NK-92 (cell line): ENCODE data around the gene HOXD10.

ENCODE experiments used
- DNase-seq: peaks from one replicate; lab custom pipeline; 2025; ENCODE audit not compliant: unreplicated experiment; lab: John Stamatoyannopoulos, UW

Gene HOXD10

GRCh38 chr2:176122052-176122682, 5.6 kb downstream of the HOXD10 start:
- no peak for DNase-seq

- no peak for DNase-seq
Observed at GRCh38 chr2:176122683-176123410, 6.3 kb downstream of the HOXD10 start, which contains the start of gene HOXD9. Gene HOXD9, plus strand, starts transcription at chr2:176122719. Its CDS starts 50 bp downstream, at chr2:176122769.

- no peak for DNase-seq
Observed at GRCh38 chr2:176123411-176124109, 7.0 kb downstream of the HOXD10 start.

- no peak for DNase-seq
Observed at GRCh38 chr2:176124110-176124946, 7.8 kb downstream of the HOXD10 start.

DNA sequence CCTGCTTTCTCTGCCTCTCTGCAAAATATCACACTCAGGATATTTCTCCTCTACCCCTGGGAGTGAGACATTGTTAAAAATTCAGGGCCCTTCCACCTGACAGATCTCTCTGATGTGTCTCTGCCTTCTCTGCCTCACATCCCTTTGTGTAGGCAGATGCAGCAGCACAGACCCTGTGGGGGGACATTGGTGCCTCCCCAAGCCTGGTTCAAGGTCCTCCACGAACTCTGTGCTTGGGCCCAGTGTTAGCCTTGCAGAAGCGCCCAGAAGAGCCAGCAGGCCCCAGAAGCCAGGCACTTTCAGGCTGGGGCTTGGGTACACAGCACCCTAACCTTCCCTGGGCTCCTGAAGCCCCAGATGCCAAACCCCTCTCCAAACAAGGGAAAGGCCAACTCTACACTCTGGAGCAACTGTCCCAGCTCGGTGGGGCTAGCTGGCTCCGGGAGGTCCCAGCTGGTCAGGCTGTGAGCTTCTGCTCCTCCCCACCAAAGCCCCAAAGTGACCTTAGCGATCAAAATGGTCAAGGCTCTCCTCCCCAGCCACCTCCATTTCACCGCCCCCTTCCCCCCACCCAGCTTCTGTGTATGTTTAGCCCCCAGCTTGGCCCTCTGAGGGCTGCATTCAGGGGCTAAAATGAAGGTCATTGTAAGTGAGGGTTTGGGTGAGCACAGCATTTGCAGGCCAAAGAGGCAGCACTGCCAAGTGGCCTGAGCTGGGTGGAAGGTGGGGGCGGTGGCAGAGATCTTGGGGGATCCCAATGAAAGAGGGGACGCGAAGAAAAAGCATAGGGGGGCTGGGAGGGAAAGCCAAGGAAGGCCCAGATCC, 8.6 kb downstream of the HOXD10 start:
- no peak for DNase-seq

GRCh38 chr2:176125772-176126054, 9.1 kb downstream of the HOXD10 start:
- no peak for DNase-seq

- DNase-seq = no peak
Observed at GRCh38 chr2:176126929-176127773, 10.6 kb downstream of the HOXD10 start.

GRCh38 chr2:176127774-176128072, 11.1 kb downstream of the HOXD10 start:
- no peak for DNase-seq

DNA sequence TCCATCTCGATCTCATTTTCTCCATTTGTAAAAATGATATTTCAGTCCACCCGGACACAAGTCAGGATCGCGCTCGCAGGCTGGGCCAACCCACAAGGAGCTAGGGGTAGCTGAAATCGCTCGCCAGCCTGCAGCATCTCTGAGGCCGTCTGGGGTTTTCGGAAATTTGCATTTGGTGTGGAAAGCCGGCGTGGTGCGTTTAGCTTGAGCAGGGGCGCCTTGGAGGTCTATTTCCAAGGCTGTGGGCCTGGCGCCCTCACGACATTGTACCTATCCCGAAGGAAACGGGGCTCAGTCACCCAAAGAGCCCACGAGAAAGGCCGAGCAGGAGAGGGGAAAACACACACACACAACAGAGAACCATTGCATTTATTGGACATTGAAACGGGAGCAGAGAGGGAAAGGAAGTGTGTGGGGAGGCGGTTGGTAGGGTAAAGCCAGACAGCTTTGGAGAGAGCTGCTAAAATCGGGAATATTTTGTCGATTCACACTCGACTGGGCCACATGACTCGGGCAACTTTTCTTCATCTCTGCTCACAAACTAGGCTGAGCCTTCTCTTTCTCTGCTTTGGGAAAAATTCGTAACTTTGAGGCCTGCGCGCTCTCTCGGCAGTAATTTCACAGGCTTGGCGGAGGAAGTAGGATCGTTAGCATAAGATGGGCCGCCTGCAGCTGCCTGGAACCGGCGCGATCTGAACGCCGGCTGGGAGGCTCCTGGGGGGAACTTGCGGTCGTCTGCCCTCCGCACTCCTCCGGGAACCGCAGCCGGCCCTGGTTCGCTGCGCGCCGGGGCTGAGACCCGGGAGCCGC, 11.8 kb downstream of the HOXD10 start:
- DNase-seq = no peak

GRCh38 chr2:176128982-176129796, 12.6 kb downstream of the HOXD10 start, which contains the start of gene HOXD8:
Gene HOXD8, plus strand, starts transcription at chr2:176129705. Its CDS starts 662 bp downstream, at chr2:176130367.
- no peak for DNase-seq

DNA sequence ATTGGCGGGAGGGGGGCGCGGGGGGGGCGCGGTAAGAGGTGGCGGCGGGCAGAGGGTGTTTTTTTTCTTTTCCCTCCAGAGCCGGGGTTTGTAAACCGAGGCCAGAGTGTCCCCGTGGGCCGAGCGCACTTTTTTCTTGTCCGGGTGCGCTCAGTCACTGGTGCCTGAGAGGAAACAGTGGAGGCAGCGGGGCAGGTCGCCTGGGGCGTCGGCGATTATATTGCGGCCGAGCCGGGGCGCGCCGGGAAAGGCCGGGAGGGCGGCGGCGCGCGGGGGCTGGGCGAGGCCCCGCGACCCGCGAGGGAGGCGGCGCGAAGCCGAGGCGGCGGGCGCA, 13.2 kb downstream of the HOXD10 start:
- no peak for DNase-seq

GRCh38 chr2:176130147-176130956, 13.8 kb downstream of the HOXD10 start:
- DNase-seq = no peak

DNA sequence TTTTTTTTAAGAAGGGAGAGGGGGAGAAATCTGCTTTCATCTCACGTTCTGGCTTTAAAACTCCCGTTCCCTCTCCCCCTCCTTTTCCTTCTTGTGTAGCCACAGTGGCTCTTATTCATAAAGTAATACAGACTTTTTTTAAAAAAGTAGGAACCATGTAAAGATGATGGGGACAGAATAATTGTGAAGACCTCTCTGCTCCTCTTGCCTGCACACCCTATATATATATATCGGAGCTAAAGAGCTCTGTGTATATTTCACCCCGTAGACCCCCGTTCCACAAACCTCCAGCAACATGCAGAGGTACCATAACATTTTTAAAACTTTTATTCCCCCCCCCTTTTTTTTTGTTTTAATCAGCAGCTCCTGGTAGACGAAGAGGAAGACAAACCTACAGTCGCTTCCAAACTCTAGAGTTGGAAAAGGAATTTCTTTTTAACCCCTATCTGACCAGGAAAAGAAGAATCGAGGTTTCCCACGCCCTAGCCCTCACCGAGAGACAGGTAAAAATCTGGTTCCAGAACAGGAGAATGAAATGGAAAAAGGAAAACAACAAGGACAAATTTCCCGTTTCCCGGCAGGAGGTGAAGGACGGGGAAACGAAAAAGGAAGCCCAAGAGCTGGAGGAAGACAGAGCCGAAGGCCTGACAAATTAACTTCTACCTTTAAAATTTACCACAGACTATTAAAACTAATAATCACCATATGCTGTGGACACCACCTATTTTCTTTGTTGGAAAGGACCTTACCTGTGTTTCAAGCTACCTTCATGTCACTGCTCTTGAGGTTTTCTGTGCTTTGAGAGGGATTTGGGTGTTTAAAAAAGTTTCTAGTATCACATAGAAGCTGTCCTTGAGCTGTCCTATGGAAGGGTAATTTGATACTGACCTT, 14.6 kb downstream of the HOXD10 start:
- DNase-seq = no peak

GRCh38 chr2:176131848-176132158, 15.2 kb downstream of the HOXD10 start:
- no peak for DNase-seq

GRCh38 chr2:176132205-176133171, 15.9 kb downstream of the HOXD10 start:
- DNase-seq = no peak
